IPS-18a (cell line): ENCODE results near the gene SNX11.

Source experiments
- H3K27ac ChIP-seq: one replicate; pipeline ENCODE4 v1.5.1; 2013; ENCODE audit warnings: low read length
- H3K27me3 ChIP-seq: one replicate; pipeline ENCODE4 v1.6.1; 2013; ENCODE audit warnings: mild to moderate bottlenecking, low read length; ENCODE audit not compliant: control insufficient read depth, insufficient read depth
- H3K36me3 ChIP-seq: one replicate; pipeline ENCODE4 v1.6.1; 2013; ENCODE audit warnings: low read depth, low read length; ENCODE audit not compliant: control insufficient read depth
- H3K4me1 ChIP-seq: one replicate; pipeline ENCODE4 v1.6.1; 2013; ENCODE audit warnings: low read depth, low read length; ENCODE audit not compliant: control insufficient read depth
- H3K4me3 ChIP-seq: one replicate; pipeline ENCODE4 v1.5.1; 2013; ENCODE audit warnings: low read length
- H3K9ac ChIP-seq: one replicate; pipeline ENCODE4 v1.6.1; 2013; ENCODE audit warnings: mild to moderate bottlenecking, low read length, moderate library complexity
- H3K9me3 ChIP-seq: one replicate; pipeline ENCODE4 v1.6.1; 2013; ENCODE audit warnings: low read depth, low read length; ENCODE audit not compliant: control insufficient read depth

SNX11 gene

DNA sequence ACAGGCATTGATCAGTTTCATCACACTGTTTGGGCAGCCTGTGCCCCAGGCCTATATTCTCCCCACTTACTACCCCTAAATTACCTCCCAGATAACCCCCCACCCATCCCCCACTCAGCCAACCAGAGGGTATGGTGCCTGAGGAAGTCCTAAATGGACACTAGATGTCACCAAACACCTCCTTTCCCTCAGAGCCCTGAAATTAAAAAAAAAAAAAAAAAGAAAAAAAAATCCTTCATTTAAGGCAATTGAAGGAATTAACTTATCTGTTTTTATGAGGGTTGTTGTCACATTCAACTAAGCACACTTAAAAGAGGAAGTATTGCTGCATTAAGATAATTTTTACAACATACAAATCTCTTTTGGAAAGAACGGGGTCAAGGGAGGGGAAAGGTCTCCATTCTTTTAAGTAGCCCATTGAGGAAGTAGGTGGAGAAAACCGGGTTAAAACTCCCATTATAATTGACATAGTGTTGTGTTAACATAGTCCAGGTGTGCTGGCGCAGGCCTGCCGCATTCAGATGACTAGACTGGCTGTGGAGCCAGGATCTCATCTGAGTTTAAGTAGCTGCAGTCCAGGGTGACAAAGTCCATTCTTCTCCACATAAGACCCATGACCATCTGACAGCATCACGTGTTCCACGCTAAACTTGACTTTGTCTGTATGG lies 46.3 kb downstream of the SNX11 start:
- H3K4me3 ChIP-seq, result no peak overlapping the region
- peaks cover 32% of the 10 kb centered on the region for H3K4me1 ChIP-seq
- no peaks in the 10 kb centered on the region for H3K36me3 ChIP-seq
- H3K27ac ChIP-seq, result no peak overlapping the region
- H3K9me3 ChIP-seq, result no peaks in the 10 kb centered on the region
- no peak overlapping the region for H3K9ac ChIP-seq
- H3K27me3 ChIP-seq, result peaks cover 33% of the 10 kb centered on the region

DNA sequence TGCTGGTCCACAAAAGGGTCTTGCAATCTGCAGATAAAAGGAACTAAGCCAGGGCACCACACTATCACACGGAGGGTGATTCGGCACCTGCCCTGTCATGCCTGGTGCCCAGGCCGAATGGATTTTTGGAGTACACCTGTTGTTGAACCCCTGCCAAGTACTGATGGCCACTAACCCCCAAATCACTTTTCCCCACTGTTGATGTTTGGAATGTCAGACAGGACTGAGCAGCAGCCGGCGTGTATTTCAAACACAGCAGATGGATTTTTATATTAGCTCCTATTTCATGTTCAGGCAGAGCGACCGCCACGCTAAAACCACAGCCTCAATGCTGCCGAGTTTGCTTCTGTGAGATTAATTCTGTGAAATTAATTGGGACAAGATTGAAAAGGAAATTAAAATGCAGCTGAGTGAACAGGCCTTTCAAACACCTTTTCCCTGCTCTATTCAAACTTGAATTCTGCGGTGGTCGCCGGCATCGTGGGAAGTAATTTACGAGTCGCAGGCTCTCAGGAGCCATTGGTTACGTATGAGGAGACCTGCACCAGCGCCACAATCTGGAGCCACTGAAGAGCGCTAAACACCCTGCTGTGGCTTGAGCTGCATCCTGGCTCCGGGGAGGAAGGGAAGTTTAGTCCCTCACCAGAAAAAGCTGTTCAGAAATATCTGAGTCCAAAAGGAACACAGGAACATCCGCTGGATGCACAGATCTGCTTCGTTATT lies 48.5 kb downstream of the SNX11 start:
- Histone ChIP-seq H3K9ac (no peak overlapping the region), H3K9me3 (no peaks in the 10 kb centered on the region), H3K27me3 (peaks cover 36% of the 10 kb centered on the region), H3K27ac (no peak overlapping the region), H3K4me3 (no peak overlapping the region), H3K36me3 (no peaks in the 10 kb centered on the region), H3K4me1 (peaks cover 31% of the 10 kb centered on the region)

DNA sequence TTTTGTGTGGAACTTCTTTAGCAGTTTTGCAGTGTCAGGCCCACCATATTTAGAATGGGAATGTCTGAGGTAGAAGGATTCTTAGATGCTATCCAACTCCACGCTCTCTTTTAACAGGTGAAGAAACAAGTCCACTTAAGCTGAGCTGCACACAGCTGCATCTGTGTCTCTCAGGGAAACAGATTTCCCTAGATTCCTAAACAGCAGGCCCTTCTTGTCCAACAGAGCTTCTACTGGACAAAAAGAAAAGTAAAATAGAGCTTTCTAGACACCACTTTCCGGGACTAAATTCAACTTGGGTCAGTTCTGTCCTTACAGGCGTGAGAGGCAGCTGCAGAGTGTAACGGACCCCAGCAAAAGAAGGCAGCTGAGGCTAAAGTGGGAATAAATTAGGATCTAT lies 51.7 kb downstream of the SNX11 start:
- H3K27ac ChIP-seq, result no peak overlapping the region
- peaks cover 60% of the 10 kb centered on the region for H3K27me3 ChIP-seq
- no peaks in the 10 kb centered on the region for H3K36me3 ChIP-seq
- no peak overlapping the region for H3K9ac ChIP-seq
- peaks cover 43% of the 10 kb centered on the region for H3K4me1 ChIP-seq
- H3K9me3 ChIP-seq, result no peaks in the 10 kb centered on the region
- no peak overlapping the region for H3K4me3 ChIP-seq

DNA sequence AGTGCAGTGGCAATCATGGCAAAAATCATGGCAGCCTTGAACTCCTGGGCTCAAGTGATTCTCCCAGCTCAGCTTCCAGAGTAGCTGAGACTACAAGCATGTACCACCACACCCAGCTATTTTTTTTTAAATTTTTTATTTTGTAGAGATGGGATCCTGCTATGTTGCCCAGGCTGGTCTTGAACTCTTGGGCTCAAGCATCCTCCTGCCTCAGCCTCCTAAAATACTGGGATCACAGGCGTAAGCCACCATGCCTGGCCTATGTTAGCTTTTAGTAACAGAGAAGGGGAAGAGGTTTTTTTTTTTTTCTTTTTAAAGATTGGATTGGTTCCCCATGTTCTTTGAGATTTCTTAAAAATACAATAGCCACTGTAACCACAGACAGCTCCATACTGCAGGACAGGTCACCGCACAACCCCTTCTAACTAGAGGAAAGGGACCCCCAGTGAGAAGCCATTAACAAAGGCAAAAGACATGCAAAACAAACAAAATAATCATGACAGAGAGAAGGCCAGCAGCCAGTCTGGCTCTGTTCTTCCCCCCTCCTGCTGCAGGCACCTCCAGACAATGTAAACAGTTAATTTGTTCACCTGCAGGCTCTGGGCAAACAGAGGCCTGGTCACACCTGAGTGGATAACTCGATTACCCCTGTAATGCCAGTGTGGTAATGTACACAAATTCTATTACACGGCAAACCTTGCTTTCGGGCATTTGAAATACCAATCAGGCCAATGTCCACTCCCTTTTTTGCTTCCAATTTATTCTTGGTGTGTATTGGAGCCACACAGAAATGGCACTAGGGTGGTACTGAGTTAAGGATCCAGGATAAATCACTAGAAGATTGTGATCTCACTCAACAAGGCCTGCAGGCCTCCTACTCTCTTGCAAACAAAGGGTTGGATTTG lies 52.9 kb downstream of the SNX11 start:
- H3K27me3 ChIP-seq, result peaks cover 68% of the 10 kb centered on the region

DNA sequence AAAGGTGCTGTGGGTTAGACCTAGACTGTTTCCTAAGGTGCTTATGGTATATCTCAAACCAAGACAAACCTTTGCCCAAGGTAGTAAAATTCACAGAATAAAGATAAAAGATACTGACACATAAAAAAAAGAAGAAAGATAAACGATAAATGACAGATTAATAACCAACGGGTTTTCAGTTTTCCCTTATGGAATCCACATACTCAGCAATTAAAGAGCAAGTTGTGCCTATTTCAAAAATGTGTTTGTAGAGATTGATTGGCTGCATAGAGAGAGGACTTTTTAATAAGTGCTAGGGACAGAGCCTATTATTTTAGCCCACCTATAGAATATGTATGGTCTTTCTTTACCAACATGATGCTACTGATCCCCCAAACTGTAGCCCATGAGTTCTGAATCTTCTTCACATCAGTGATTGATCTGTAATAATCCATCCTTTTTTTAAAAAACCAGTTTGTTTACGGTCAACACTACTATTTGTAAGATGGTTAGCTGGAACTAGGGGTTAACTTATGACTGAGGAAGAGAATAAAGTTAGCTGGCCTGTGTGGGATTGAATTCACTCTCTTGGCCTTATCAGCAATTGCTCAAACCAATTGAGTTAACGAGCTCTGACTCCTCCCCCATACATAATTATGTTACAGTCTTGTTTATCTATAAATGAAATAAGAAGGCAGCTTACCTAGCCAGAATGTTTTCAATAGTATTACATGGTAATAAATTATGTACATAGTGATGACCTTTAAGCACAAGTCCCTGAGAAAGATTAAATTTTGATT lies 53.8 kb downstream of the SNX11 start:
- Histone ChIP-seq H3K4me3 (peak overlapping the region; percentile 33), H3K27ac (no peak overlapping the region), H3K9ac (no peak overlapping the region), H3K4me1 (peaks cover 38% of the 10 kb centered on the region), H3K9me3 (no peaks in the 10 kb centered on the region), H3K36me3 (no peaks in the 10 kb centered on the region), H3K27me3 (peaks cover 66% of the 10 kb centered on the region)

More for the DNA sequence above, 52.9 kb downstream of the SNX11 start:
- Histone ChIP-seq H3K4me1 (peaks cover 43% of the 10 kb centered on the region), H3K9ac (no peak overlapping the region), H3K36me3 (no peaks in the 10 kb centered on the region), H3K9me3 (no peaks in the 10 kb centered on the region), H3K27ac (no peak overlapping the region), H3K4me3 (peak overlapping the region; percentile 33)

DNA sequence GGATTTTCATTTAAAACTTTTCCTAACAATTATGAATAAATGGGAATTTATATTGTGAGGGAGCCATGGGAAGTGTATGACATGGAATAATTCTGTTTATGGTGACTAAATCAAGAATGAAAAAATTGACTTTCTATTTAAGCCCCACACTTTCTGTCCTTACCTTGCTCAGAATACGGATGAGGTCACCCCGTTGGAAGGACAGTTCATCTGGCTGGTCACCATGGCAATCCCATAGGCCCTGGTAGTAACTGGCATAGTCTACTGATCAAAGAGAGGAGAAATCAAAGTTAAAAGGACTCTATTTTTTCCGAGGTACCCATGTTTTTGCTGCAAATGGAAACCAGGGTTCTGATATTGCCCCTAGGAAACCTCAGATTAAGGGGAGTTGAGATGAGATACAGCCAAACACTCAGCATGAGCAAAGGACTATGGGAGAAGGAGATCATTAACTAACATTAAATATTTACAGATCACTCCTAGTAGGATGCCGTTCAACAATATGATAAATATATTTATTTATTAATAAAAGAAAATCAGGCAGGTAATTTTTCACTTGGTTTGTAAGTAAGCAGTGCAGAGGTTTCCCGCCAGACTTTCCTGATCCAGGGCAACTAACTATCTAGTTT lies 54.9 kb downstream of the SNX11 start:
- peaks cover 61% of the 10 kb centered on the region for H3K27me3 ChIP-seq
- no peak overlapping the region for H3K4me3 ChIP-seq
- no peak overlapping the region for H3K9ac ChIP-seq
- peaks cover 33% of the 10 kb centered on the region for H3K4me1 ChIP-seq
- H3K27ac ChIP-seq, result no peak overlapping the region
- H3K36me3 ChIP-seq, result no peaks in the 10 kb centered on the region
- H3K9me3 ChIP-seq, result no peaks in the 10 kb centered on the region

DNA sequence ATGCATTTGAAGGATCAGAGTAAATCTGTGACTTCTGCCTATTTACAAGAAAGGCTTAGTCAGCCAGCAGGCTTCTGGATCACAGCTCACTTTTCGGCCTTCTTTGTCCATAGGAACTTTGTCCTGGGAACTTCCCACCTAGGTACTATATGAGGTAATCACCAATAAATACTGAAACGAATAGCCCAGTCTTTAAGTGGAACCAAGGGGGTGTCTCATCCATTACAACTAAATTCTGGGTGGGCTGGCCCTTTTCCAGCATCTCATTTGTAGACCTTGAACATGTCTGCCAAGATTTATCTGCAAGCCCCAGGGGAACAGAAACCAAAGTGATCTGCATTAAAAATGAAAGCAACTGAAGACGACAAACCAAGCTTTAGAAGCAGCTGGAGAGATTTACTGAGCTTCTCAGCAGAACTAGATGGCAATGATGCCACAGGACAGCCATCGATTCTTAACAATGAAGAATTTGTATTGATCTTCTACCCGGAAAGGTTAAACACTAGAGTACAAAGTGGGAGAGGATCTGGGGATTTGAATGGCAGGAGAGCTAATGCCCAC lies 55.5 kb downstream of the SNX11 start:
- no peak overlapping the region for H3K4me3 ChIP-seq
- H3K27ac ChIP-seq, result no peak overlapping the region
- no peak overlapping the region for H3K9ac ChIP-seq

DNA sequence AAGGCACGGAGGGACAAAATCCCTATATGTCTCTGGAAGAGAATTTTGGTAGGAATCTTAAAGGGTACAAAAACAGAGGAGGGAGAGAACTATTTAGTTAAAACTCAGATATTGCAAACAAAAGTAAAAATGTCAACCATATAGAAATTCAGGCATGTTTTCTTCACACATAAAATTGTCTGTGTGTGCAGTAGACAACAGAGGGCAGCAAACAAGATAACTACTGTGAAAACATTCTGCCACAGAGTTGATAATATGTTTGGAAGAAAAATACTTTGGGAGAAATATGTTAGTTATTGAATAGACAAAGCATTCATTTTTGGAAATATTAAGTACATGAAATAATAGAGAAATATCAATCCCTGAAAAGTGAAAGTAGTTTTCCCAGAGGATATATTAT lies 56.2 kb downstream of the SNX11 start:
- no peak overlapping the region for H3K9ac ChIP-seq
- H3K27ac ChIP-seq, result no peak overlapping the region
- H3K27me3 ChIP-seq, result peaks cover 57% of the 10 kb centered on the region
- H3K4me1 ChIP-seq, result peaks cover 33% of the 10 kb centered on the region
- no peak overlapping the region for H3K4me3 ChIP-seq
- H3K9me3 ChIP-seq, result no peaks in the 10 kb centered on the region
- no peaks in the 10 kb centered on the region for H3K36me3 ChIP-seq

More for the DNA sequence above, 55.5 kb downstream of the SNX11 start:
- no peaks in the 10 kb centered on the region for H3K9me3 ChIP-seq
- H3K4me1 ChIP-seq, result peaks cover 33% of the 10 kb centered on the region
- no peaks in the 10 kb centered on the region for H3K36me3 ChIP-seq
- peaks cover 61% of the 10 kb centered on the region for H3K27me3 ChIP-seq

DNA sequence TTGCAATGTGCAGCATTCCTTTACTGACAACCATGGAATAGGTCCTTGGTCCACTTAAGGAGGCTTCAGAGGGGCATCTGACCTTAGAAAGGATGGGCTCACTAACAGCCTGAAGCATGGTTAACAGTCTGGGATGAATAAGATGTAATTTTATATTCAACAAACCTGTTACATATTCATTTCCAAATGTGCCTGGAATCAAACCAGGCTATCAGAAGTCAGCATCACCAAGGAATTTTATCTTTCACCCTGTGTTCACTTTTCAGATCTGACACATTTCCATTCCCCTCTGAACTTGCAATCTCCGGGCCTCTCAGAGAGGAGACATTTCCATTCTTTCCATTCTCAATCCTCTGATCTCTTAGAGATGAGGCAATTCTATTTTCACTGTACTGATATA lies 62.4 kb downstream of the SNX11 start:
- H3K4me3 ChIP-seq, result no peak overlapping the region
- H3K36me3 ChIP-seq, result no peaks in the 10 kb centered on the region
- H3K9me3 ChIP-seq, result no peaks in the 10 kb centered on the region
- H3K27ac ChIP-seq, result no peak overlapping the region
- H3K9ac ChIP-seq, result no peak overlapping the region
- no peaks in the 10 kb centered on the region for H3K4me1 ChIP-seq
- peaks cover 24% of the 10 kb centered on the region for H3K27me3 ChIP-seq
